Keratinocyte (primary cell): ENCODE measurements around the gene NRP2. TPM values are rescaled to one million over a fixed set of nuclear protein-coding genes. Genes with fewer than 3 reads are reported as not detected.

Experiments
- DNase-seq: peaks from one replicate; pipeline ENCODE4 v3.0.0-alpha.2; 2011; ENCODE audit warnings: low read depth, missing footprints, low spot score
- FAIRE-seq: peaks from 2 replicates; lab custom pipeline; 2011; peaks lifted over from hg19 to GRCh38; lab: Jason Lieb, UNC
- H2AFZ ChIP-seq: 2 replicates; pipeline ENCODE4 v1.6.0; 2012; ENCODE audit warnings: low read length, control low read depth, inconsistent platforms; ENCODE audit not compliant: control insufficient read depth
- H3K27ac ChIP-seq: 2 replicates; pipeline ENCODE4 v1.5.1; 2011; ENCODE audit warnings: low read length; ENCODE audit not compliant: control insufficient read depth, insufficient read depth
- H3K27me3 ChIP-seq: 3 replicates; pipeline ENCODE4 v1.6.0; 2011; ENCODE audit warnings: low read length; ENCODE audit not compliant: control insufficient read depth, insufficient read depth; ENCODE audit errors: extremely low read depth
- H3K36me3 ChIP-seq, 2 experiments: 2 replicates in 1 of 2; 3 replicates in 1 of 2; pipeline ENCODE4 v1.5.1; 2011; ENCODE audit warnings: low read length in 2 of 2, mild to moderate bottlenecking in 1 of 2; ENCODE audit not compliant: control insufficient read depth in 2 of 2, insufficient read depth in 2 of 2; ENCODE audit errors: extremely low read depth in 1 of 2
- H3K4me1 ChIP-seq: 3 replicates; pipeline ENCODE4 v1.5.1; 2011; ENCODE audit warnings: low read length; ENCODE audit not compliant: control insufficient read depth, insufficient read depth; ENCODE audit errors: extremely low read depth
- H3K4me2 ChIP-seq: 3 replicates; pipeline ENCODE4 v1.6.0; 2011; ENCODE audit warnings: low read depth, low read length; ENCODE audit not compliant: control insufficient read depth, insufficient read depth; ENCODE audit errors: extremely low read depth
- H3K4me3 ChIP-seq, 3 experiments: fragments of 200-600 bp in 1 of 3; sonication (generic) in 1 of 3; 2 replicates in 2 of 3; 3 replicates in 1 of 3; pipeline ENCODE4 v1.5.1; 2011 to 2016; ENCODE audit warnings: low read length in 3 of 3, mild to moderate bottlenecking in 3 of 3, control low read depth in 2 of 3, inconsistent platforms in 1 of 3, low read depth in 1 of 3, mixed read lengths in 1 of 3, mixed run types in 1 of 3, moderate library complexity in 1 of 3; ENCODE audit not compliant: control insufficient read depth in 2 of 3, insufficient read depth in 2 of 3; ENCODE audit errors: extremely low read depth in 1 of 3
- H3K79me2 ChIP-seq: 2 replicates; pipeline ENCODE4 v1.6.0; 2012; ENCODE audit warnings: low read length; ENCODE audit not compliant: control insufficient read depth, insufficient read depth
- H3K9ac ChIP-seq: 3 replicates; pipeline ENCODE4 v1.6.0; 2011; ENCODE audit warnings: low read length; ENCODE audit not compliant: control insufficient read depth, insufficient read depth; ENCODE audit errors: extremely low read depth
- H3K9me1 ChIP-seq: 3 replicates; pipeline ENCODE4 v1.6.0; 2011; ENCODE audit warnings: low read length; ENCODE audit not compliant: control insufficient read depth, insufficient read depth; ENCODE audit errors: extremely low read depth
- H3K9me3 ChIP-seq: 2 replicates; pipeline ENCODE4 v1.5.1; 2012; ENCODE audit warnings: low read depth, low read length; ENCODE audit not compliant: control insufficient read depth
- H4K20me1 ChIP-seq: 3 replicates; pipeline ENCODE4 v1.6.0; 2011; ENCODE audit warnings: low read length; ENCODE audit not compliant: control insufficient read depth, insufficient read depth; ENCODE audit errors: extremely low read depth
- CTCF ChIP-seq, 3 experiments: IDR thresholded peaks in 1 of 3; conservative IDR thresholded peaks in 1 of 3; optimal IDR thresholded peaks in 1 of 3; 2 replicates in 2 of 3; 3 replicates in 1 of 3; pipeline versions ENCODE3 to v1.5.1; 2011; ENCODE audit warnings: low read length in 3 of 3, mild to moderate bottlenecking in 3 of 3, moderate library complexity in 2 of 3, control low read depth in 1 of 3, inconsistent platforms in 1 of 3; ENCODE audit not compliant: insufficient read depth in 2 of 3; ENCODE audit errors: extremely low read depth in 1 of 3
- EZH2 ChIP-seq: IDR thresholded peaks from one replicate; pipeline ENCODE4 v1.6.1; 2012; ENCODE audit warnings: inconsistent platforms, mild to moderate bottlenecking, low read length, moderate library complexity
- dilution Hi-C: fragments of 300-500 bp; cut with MboI; formaldehyde crosslinking; loops from one replicate; pipeline ENCODE4 v1.7.0; 2020; ENCODE audit warnings: low sequenced_read_pairs; ENCODE audit not compliant: extremely low pct_ligation_motif_present
- polyA plus RNA-seq, 5 experiments: library from polyadenylated mRNA; depleted of rRNA in 3 of 5; stranded (reverse) in 3 of 5; stranded (forward) in 1 of 5; unstranded in 1 of 5; fragments of >200 nt; gene quantifications; 1 replicate in 1 of 5; 2 replicates in 3 of 5; 3 replicates in 1 of 5; pipeline versions ENCODE4 v1.2.1 to v1.2.3, GENCODE V29; 2011 to 2012; ENCODE audit warnings: missing spikeins in 2 of 5, low read depth in 1 of 5, low replicate concordance in 1 of 5

The NRP2 gene
- polyA plus RNA-seq, 1 donor (not counting 4 experiments of a cell fraction or from before 2014, with no cell fraction given) = 20.6 TPM

- dilution Hi-C loops = no loop called here
- Histone ChIP-seq H3K9ac (no peak overlapping the region), H3K4me3 (no peak overlapping the region), H3K4me2 (no peak overlapping the region), H3K36me3 (peaks cover 1 to 17% of the 10 kb centered on the region in 2 experiments), H3K27ac (no peak overlapping the region), H3K9me3 (no peaks in the 10 kb centered on the region), H2AFZ (no peak overlapping the region), H4K20me1 (no peaks in the 10 kb centered on the region), H3K27me3 (no peaks in the 10 kb centered on the region), H3K9me1 (no peaks in the 10 kb centered on the region), H3K79me2 (peaks cover 2% of the 10 kb centered on the region), H3K4me1 (peaks cover 5% of the 10 kb centered on the region)
- FAIRE-seq (no peak), DNase-seq (no peak)
- no peak for TF ChIP-seq EZH2
- no peak for TF ChIP-seq CTCF (optimal IDR thresholded peaks at IDR 0.05 in 1 of 3, IDR thresholded peaks at IDR 0.05 in 1 of 3, conservative IDR thresholded peaks at IDR 0.05 in 1 of 3; ENCODE audit: extremely low read depth in 1 of 3, insufficient read depth in 2 of 3, low read length in 3 of 3)
Observed at GRCh38 chr2:205714058-205714776, 31.9 kb downstream of the NRP2 start.

- no peak for DNase-seq
- Histone ChIP-seq H3K9me3 (no peaks in the 10 kb centered on the region), H3K27ac (no peak overlapping the region), H2AFZ (no peak overlapping the region), H4K20me1 (no peaks in the 10 kb centered on the region), H3K27me3 (no peaks in the 10 kb centered on the region), H3K4me1 (peaks cover 5% of the 10 kb centered on the region), H3K9me1 (no peaks in the 10 kb centered on the region), H3K36me3 (peaks cover 0 to 14% of the 10 kb centered on the region in 2 experiments), H3K9ac (no peak overlapping the region), H3K4me3 (no peak overlapping the region), H3K79me2 (peaks cover under 1% of the 10 kb centered on the region), H3K4me2 (no peak overlapping the region)
- TF ChIP-seq CTCF (optimal IDR thresholded peaks at IDR 0.05 in 1 of 3, IDR thresholded peaks at IDR 0.05 in 1 of 3, conservative IDR thresholded peaks at IDR 0.05 in 1 of 3; ENCODE audit: extremely low read depth in 1 of 3, insufficient read depth in 2 of 3, low read length in 3 of 3) = no peak
- TF ChIP-seq EZH2 = no peak
- dilution Hi-C loops = no loop called here
- no peak for FAIRE-seq
Observed at GRCh38 chr2:205714789-205715720, 32.8 kb downstream of the NRP2 start.
